AG09319 (cell line): Measurements from ENCODE around the gene CDKN1A.
A peak's percentile ranks its signal among the peaks of the same experiment; 100 is the strongest.

Experiments used
- DNase-seq: peaks from one replicate; pipeline ENCODE4 v3.0.0-alpha.2; 2010; ENCODE audit warnings: low read depth; ENCODE audit errors: extremely low read depth
- TF ChIP-seq, protein P1 (sequence below): IDR thresholded peaks from 2 replicates; pipeline ENCODE4 v1.5.1; 2011; ENCODE audit warnings: low read depth, mild to moderate bottlenecking, inconsistent platforms, low read length, moderate library complexity

The CDKN1A gene

DNA sequence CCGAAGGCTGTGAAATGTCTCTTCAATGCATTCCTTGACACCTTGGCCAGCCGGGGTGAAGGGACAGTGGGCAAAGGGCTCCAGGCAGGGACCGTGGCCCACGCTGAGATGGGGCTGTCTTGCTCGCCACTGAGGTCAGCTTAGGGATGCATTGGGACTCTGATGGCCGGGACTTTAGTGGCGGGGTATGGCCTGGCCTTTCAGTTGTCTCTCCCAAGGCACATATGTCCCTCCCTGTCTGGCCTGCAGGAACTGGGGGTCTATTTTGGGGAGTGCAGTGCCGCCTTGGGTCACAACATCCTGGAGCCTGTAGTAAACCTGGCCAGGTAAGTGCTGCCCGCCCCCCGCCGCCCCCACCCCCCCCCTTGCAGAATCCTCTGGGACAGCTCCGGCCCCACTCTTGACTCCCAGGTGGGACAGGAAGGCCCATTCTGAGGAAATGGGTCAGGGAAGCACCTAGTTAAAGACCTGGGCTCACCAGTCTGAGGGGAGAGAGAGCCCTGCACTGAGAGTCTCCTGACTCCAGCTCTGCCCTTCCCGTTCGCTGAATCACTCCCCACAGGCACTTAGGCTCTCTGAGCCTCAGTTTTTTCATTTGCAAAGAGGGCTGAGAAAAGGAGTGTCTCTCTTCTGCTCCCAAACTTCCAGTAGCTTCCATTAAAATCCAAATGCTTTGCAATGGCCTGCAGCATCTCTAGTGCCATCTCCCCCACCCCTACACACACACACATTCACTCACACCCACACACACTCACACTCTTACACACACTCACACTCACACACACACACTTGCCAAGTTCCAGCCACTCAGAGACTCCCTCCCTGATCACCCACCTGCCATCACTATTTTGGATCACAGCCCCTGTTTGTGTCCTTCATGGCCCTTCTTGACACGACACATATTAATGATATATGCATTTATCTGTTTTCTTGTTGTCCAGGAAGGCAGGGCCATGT lies 52.2 kb downstream of the CDKN1A start:
- TF ChIP-seq, protein P1, sequence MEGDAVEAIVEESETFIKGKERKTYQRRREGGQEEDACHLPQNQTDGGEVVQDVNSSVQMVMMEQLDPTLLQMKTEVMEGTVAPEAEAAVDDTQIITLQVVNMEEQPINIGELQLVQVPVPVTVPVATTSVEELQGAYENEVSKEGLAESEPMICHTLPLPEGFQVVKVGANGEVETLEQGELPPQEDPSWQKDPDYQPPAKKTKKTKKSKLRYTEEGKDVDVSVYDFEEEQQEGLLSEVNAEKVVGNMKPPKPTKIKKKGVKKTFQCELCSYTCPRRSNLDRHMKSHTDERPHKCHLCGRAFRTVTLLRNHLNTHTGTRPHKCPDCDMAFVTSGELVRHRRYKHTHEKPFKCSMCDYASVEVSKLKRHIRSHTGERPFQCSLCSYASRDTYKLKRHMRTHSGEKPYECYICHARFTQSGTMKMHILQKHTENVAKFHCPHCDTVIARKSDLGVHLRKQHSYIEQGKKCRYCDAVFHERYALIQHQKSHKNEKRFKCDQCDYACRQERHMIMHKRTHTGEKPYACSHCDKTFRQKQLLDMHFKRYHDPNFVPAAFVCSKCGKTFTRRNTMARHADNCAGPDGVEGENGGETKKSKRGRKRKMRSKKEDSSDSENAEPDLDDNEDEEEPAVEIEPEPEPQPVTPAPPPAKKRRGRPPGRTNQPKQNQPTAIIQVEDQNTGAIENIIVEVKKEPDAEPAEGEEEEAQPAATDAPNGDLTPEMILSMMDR, result no peak
- DNase-seq, result no peak

DNA sequence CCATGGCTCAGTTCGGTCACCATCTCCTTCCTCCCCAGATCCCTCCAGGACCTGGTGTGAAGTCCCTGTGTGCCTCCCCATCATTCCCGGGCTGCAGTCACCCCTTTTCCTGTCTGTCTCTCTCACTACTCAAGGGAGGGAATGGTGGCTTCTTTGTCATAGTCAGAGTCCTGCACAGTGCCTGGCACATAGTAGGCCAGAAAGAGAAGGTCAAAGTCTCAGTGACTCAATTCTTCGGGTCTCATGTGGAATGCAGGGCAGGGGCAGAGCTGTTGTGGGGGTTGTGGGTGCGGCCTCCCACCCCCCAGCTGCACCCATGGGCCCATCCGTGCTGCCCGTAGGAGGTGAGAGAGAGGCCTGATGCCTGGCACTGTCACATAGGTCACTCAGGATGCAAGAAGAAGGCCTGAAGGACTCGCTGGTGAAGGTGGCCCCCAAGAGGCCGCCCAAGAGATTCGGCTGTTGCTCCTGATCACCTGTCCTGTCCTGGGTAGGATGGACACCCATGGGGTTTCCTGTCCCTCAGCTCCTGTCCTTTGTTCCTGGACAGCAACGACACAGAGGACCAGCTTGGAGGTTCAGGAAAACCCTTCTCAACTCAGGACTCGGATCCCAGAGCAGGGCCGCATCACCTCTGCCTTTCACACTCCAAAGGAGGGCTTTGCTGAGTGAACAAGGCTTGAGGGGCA lies 53.3 kb downstream of the CDKN1A start:
- DNase-seq, result no peak

DNA sequence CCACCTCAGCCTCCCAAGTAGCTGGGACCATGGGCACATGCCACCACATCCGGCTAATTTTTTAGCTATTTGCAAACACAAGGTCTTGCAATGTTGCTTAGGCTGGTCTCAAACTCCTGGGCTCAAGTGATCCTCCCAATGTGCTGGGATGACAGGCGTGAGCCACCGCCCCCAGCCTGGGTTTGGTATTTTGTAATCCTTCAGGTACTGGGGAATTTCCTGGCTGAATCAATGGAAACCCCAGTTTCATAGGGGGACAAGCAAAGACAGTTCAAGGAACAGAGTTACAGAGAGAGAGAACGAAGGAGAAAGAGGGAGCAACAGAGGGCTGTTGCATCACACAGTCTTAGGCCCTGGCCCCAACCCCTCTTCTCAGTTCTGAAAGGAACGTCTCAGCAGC lies 54.8 kb downstream of the CDKN1A start:
- TF ChIP-seq, protein P1, result no peak
- DNase-seq, result no peak

More for the DNA sequence above, 53.3 kb downstream of the CDKN1A start:
- TF ChIP-seq, protein P1, result no peak

DNA sequence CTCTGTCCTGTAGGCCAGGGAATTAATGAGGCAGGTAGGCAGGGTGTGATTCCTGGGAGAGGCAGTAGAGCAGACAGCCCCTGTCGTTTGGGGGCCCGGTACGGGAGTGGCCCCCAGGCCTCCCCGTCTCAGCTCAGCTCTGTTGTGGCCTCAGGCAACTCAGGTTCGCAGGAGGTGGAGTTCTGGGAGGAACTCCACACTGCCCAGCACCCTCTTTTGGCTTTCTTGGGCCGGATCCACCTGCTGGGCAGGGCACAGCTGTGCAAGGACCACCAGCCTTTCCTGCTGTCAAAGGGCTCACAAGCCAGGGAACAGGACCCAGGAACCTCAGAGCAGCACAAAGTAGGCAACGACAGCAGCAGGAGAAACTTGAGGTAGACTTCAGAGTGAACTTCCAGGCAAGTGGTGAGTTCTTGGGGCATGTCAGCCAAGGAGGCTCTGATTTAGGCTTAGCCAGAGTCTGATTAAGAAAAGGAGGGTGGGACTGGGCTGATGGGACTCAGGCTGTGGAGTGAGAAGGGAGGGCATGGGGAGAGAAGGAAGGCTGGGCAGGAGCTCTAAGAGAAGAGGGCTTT lies 56.1 kb downstream of the CDKN1A start:
- DNase-seq, result no peak
- TF ChIP-seq, protein P1, result no peak

DNA sequence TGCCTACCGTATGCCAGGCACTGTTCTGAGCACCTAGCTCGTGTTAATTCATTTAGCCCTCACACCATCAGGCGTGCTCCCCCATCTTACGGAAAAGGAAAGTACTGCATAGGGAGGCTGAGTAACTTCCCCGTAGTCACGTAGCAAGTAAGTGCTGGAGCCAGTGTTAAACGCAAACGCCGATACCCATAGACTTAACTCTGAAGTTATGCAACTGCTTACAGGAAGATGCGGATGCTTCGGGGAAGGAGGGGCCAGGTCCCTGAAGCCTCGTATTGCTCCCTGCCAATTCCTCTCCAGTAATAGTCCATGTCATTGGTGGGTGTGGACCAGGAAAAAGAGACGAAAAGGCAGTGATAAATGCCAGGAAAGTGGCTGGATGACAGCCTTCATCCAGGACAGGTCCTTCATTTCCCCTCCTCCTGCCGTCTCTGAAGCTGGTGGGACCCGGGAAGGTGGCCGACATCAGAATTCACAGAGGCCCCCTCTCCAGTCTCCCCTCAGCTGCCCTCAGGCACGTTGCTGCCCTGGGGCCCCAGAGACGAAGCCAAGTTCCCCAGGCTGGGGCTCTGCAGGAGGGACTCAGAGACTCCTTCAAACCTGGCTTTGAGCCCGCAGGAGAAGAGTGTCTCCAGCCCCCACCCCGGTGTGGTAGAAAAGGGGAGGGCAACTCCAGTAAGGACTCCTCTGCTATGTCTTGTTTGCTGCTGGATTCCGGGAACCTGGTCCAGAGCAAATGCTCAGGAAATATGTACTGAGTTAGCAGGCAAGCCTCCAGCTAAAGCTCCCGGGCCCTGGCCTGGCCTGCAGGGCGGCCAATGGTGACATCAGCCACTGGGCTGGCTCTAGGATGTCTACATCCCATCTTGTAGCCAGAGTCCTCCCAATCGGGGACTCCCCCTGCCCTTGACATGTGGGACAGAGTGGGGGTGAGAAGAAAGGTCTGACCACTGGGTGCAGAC lies 56.9 kb downstream of the CDKN1A start:
- DNase-seq, result peak; percentile 80

More for the DNA sequence above, 56.9 kb downstream of the CDKN1A start:
- TF ChIP-seq, protein P1, result peak; percentile 21
